Measurements from ENCODE around the gene GHR.

The GHR gene

DNA sequence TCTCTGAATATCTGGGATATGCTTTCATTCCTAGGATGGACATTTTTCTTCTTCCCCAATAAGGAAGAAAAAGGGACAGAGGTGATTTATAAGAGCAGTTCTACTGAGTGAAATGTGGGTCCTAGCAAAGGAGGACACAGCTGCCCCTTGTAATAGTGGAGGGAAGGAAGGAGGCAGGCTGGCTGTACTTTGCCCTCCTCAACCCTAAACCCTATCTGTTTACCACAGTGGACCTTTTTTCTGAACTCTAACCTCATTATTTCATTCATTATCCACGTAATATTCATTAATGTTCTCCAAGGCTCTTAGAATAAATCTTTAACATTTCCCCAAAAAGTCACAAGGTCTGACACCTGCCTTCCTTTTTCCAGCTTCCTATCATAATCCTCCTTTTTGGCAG, 37.8 kb downstream of the GHR start:
- no peak for DNase-seq

DNA sequence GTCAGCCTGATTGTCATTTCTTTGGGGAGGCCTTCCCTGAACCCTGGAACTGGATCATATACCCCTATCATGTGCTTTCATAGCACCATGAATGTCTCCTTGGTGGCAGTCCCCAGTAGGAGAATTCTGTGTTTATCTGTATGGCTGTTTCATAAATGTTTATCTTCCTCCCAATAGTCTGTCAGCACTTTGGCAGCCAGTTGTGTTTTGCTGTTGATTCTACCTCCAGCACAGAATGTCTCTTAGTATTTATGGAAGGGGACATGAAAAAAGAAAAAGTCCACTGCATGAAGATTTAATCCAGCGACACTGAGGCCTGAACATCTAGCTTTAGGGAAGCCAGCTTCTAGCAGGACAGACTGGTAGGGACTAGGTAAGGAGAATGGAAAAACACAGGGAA, 38.3 kb downstream of the GHR start:
- no peak for DNase-seq

DNA sequence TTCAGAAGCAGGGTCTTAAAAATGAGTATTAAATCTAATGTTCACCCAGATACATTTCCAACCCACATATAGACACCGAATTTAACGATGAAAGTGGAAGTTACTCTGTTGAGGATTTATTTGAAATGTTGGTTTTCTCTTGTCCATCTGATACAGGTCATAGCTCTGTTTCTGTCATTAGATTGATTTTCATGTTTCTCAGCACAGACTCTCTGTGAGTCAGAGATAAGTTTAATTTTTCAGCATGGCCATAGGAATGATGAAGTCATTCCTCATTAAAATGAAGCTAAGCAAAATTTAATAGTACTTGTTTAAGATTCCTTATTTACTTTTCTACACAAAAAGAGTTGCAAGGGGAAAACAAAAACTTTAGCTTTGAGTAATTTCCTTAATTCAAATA, 38.8 kb downstream of the GHR start:
- no peak for DNase-seq

DNA sequence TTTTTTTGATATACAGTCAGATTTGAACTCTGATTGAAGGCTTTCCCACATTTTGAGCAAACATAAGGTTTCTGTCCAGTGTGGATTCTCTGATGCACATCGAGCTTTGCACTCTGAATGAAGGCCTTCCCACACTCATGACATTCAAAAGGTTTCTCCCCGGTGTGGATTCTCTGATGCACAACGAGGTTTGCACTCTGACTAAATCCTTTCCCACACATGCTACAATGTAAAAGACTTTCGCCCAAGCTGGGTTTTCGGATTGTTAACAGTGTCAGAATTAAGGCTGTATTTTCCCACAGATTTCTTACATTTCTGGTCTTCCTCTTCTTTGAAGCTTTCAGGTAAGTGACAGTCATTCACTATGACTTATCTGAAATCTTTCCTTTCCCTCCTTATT, 44.3 kb downstream of the GHR start:
- no peak for DNase-seq

DNA sequence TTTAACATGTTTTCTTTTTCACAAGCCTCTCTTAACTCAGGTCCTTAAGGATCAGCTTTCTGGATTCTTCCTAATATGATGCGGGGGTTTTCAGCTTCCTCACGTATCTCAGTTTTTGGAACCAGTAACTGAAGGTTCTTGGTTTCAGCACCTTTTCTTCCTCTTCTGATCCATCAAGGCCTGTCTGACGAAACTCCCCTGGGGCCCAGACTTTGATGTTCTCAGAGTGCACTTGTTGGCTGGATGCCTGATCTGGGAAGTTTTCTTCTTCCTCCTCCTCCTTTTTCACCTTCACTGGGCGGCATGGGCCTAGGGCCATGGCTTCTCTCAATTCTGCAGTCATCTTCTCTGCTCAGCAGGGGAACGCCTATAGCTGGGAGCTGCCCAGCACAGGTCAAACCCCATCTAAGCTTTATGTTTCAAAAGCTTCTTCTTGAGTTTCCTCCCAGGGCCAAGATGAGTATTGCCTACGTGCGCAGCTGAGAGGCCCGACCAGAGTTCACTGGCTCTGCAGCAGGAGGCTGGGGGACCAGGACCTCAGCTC, 44.8 kb downstream of the GHR start:
- no peak for DNase-seq

DNA sequence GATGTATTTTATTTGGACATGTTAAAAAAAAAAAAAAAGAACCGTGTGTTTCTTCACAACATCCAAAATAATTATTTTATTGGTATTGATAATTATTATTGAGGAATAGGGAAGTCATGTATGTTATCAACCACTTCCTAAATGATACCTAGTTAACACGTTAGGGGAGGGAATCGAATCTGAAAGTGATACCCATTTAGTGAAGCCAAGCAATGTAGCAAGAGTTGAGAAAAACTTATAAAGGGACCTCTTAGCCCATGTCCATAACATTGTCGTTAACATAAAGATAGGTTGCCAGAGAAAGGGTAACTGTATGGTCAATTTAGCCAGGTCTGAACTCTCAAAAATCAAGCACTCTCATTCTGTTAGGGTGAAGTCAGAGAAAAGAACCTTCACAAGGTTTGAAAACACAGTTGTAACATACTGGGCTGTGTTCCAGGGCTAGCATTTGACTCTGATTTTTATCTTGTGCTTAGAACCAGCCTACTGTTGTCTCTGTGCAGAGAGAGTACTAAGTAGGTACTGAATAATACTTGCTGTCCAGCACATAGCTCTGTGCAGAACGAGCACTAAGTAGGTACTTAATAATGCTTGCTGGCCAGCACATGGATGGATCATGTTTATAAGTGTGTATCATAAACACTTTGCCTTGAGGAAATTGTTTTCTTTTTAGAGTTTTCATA, 60.4 kb downstream of the GHR start:
- no peak for DNase-seq

DNA sequence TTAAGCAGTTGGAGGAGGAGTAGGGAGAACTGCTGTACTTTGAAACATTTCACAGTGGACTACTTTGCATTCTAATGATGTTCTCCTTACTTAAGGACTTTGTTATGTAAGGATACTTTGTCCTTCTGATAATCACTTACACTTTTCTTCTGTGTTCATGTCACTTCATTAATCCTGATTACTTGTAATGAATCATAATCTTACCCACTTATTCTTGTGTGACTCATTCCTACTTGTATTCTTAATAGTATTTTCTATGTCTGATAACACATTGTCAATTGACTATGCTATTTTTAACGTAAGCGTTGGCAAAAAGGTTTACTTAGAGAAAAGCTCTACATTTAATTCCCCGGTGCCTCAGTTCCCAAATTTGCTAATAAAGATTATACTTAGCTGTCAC, 63.8 kb downstream of the GHR start:
- DNase-seq, result no peak

DNA sequence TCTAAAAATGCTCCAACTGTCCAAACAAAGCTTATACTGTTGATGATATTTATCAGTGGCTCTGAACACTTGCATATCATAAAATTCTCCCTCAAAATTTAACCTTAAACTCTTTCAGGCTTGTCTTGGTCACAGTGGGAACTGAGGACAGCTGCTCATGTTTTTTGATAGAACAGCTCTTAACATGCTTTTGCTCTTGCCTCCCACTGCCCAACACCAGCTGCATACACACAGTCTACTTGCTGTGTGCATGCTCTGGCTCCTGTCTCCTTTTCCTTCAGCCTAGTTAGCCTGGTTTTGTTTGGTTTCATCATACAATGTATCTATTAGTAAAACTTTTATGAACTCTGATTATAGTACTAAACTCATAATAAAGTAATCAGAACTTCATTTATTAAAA, 64.6 kb downstream of the GHR start:
- no peak for DNase-seq

DNA sequence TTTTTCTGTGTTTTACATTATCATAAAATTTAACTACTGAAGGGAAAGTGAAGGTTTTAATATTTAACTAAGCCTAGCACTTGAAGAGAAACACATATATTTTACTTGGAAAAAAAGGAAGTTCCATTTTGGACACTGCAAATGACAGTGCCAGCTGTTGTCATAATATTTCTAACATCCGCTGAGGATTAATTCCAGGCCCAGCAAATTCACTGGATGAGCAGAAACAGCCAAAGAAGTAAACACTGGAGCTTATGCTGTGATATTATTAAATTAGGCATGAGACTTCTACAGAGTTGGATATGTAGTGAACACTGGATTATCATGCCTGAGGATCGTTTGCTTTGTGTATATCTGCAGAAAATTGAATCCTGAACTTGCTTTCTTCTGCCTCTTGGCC, 67.6 kb downstream of the GHR start:
- no peak for DNase-seq

DNA sequence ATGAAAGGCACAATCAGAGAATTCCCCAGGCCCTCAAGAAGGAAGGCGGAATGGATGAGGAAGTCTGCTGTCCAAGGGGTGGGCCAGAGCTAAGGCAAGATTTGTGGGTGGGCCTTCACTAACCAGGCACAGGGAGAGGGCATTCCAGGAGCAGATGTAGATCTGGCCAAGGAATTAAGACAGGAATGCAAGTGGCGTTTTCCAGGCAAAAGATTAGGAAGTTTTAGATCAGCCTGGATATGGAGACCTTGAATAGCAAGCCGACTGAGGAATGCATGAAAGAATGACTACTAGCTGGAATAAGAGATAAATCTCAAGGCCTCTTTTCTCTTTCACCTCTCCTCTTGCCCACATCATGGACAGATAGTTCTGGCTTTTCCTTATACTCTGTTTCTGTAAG, 68.5 kb downstream of the GHR start:
- no peak for DNase-seq

DNA sequence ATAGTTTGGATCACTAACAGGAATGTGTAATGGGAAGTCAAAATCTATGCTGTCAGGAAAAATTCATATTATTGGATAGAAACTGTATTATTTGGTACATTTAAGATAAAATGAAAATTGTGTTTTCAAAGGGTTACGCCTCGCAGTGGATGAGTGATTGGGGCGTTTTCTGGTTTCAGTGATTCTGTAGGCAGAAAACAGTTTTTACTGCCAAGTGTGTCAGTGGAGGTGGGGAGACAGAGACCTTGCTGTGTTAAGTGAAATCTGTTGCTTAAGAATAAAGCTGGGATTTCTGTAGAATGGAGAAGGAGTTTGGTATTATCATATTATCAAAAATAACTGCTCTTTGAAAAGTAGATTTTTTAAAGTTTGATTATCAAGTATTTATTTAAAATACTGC, 69.7 kb downstream of the GHR start:
- no peak for DNase-seq

DNA sequence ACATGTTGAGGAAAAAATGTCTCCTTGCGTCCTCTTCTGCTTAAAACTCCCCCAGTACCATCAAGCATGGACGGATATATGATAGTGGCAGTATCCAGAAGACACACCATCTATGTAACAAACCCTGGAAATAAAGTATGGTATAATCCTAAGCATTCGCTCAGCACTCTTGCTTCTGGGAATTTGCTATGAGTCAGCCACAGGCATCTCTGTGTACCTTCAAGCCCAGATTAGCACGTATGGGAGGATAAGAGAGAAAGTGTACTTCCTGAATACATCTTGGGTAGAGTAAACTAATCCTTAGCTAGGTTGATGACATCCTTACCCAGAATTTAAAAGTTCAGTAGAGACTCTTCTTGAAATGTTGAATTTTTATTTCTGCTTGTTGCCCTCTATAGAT, 71.2 kb downstream of the GHR start:
- no peak for DNase-seq

DNA sequence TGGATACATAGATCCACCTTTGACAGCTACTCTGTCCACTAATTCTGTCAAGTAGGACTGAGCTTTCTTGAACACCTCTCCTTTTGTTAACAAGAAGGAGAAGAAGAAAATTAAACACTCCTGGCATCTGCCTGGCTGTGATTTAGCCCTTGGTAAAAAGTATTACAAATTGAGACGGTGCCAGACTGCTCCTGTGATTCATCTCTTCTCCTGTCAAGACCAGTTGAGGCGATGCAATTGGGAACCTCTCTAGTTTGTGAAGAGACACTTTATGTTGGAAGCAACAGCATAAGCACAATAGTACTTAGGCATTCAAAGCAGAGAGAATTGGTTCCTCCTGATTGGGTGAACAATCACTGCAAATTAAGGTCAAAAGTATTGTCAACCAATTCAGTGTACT, 72.7 kb downstream of the GHR start:
- DNase-seq, result no peak

DNA sequence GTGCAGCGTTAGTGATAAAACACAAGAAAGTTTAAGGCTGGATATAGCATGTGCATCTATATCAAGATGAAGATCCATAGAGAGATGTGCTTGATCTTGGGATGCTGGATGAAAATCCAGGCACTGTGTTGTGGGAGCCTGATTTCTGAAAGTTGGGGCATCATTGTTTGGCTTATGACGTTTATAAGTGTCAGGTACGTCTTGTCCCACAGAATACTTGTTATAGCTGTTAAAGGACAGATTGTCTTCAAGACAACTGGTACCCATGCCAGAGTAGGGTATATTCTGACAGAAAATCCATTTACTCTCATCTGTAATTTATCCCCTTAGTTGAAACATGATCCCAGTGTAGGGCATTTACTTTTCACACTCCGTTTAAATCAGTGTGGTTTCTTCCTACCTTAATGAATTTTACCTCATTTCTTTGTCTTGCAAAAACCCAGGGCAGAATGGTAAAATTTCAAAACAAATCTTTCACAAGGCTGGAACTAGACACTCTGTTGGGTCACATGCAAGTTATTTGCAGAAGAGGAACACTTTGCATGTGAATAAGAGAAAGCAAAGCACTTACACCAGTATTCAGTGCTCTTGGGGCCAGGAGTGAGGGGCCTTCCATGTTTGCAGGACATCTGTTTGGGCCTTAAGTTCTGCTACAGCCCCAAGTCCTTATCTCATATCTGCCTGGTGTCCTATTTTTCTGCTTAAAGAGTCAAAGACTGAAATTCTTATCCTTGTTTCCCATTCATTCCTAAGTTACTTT, 73.3 kb downstream of the GHR start:
- no peak for DNase-seq

DNA sequence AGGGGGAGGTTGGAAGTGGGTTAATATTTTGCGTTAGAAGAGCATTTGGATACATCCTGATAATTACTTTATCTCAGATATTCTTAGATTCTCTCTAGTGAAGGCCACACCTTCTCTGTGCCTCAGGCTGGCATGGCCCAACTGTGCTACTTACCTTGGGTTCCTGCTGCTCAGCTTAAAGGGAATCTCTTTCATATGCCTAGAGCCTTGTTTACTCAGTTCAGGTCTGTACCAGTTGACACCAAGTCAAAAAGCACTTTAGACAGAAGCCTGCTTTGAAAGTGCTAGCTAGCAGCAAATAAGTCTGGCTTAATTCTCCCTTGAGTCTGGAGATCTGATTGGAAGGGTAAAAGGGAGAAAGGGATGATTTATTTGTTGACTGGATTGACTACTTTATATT, 74.8 kb downstream of the GHR start:
- no peak for DNase-seq

DNA sequence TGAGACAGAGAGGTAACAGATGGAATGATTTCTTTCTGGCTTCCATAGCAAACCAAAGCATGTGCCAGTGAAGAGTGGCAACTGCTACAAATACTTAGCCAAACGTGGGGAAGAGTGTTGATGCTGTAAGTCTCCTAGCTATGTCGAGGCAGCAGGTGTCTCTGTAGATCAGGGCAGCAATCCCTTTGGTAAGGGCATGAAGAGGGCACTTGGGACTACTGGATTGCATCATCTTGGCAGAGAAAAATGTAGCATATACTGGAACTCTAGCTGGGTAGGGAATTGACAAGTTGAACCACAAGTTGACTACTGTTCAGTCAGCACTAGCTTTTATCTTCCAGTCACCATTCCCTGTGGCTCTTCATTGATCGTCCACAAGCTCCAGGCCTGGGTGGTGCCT, 75.8 kb downstream of the GHR start:
- DNase-seq, result no peak

DNA sequence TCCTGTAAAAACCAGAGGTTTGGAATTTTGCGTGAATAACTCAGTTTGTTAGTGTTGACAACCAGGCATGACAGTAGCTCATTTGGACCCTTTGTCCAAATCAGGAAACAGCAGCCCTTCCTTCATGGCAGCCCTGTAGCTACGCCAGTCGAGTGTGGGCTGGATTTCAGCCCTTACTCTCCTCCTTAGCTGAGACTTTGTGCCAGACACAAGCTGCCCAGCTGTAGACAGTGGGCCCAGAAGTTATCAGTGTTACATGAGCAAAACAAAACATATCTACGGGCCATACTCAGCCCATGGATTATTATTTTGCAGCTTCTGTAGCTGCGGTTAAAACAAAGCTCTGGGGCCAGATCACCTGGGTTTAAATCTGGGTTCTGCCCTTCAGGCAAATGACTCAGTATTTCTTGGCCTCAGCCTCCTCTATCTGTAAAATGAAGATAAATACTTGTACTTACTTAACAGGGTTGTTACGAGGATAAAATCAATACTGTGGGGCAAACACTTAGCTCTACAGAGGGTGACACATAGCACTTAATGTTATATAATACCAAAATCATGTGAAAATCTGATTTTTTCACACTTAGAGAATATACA, 76.9 kb downstream of the GHR start:
- no peak for DNase-seq

DNA sequence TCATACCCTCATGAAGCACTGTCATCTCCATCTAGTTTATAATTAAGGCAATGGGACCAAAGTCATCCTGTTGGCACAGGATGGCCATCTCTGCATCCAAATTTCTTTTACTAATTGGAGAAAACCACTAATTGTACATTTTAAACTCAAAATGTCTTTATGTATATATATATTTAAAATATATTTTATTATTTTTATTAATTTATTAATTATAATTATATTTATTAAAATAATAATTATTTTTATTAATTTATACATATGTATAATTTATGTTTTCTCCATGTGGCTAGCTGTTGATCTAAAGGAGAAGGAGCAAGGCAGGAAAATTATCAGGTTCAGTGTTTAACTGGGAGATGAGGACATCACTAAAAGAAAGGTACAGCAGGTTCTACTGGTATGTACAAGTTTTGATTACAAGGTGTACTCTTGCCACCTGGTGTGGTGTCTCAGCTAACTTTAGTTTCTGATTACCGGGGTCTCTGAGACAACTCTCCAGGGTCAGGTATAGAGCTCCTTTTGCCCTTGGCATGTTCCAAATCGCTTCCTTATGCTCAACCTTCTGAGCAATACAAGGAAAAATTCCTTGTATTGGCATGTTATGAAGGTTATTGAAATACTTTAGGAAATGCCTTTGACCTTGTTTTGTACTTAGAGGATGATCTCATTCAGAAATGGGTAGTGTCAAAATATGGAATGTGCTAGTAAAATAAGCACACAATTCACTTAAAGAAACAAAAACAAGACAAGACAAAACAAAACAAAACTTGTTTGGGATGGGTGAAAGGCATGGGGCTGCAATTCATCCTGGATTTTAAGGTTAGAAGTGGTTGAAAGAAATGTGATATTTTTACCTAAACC, 79.6 kb downstream of the GHR start:
- no peak for DNase-seq

DNA sequence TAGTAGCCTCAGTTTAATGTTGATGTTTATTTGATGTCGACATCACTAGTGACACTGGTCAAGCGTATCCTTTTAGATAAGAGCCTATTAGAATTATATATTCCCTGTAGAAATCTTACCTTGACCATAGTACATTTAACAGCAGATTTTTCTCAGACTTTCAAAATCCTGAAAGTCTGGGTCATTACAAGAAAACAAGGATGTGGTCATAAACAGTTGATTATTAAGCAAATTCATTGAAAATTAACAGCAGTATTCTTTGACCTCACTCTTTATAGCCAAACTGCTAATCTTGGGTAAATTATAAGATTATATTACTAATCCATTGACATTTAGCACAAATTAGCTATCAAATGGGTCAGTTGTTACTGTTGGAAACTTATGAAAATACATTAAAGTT, 83.4 kb downstream of the GHR start:
- no peak for DNase-seq

DNA sequence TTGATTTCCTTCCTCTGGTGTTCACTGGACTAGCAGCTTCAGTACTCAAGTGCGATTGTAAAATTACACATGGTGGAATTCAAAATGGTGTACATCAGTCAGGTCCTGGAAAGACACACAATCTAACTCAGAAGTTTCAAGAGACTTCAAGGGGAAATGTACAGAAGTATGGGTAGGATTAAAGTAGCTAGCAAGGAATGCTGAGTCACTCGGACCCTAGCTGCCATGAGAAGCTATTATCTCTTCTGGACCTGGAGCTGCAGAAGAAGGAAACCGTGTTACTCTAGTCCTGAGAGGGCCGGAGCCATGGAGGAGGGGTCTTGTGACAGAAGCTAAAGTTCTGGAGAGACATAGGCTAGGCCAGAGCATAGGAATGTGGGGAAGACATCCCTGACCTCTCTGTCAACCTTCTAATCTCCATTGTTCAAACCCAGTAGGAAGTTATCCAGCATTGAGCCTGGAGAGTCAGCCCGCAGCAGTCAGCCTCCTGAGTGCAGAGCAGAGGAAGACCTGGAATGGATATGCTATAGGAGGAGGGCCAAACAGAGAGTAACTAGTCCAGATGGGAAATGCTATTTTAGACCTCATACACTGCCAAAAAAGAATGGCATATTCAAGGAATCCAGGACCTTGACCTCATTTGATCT, 84.3 kb downstream of the GHR start:
- DNase-seq, result no peak

DNA sequence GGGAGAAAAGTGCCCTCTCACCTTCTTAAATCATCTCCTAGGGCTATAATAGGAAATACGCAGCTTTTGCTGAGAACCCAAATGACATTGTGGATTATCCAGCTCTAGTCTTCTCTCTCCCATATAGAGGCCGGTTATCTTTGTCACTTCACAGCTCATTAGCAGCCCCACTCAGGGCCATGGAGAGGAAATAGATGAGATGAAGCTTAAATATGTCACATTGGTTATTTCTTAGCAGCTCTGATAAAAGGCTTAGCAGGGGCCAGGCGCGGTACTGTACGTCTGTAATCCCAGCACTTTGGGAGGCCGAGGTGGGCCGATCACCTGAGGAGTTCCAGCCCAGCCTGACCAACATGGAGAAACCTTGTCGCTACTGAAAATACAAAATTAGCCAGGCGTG, 90.0 kb downstream of the GHR start:
- DNase-seq, result no peak

DNA sequence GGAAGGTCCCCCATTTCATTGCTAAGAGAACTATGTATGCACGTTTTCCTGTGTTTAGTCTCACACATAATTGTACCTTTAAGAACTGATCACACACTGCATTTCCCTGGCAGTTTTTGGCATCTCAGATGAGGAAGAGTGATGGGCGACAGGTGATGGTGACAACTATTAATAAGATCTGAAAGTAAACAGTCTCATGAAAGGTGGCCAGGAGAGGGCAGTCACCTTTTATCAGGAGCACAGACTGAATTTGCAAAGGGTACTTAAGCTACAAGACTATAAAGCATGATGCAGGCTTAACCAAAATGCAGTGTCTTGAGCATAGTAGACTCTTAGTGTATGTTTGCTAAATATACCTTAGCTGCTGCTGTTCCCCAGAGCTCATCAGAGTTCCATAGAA, 91.5 kb downstream of the GHR start:
- no peak for DNase-seq
